BLaER1 (cell line): ENCODE results near the gene CBLB.

Experiments used
- H3K27ac ChIP-seq: shearing (Covaris generic); formaldehyde crosslinking; 2 replicates; pipeline ENCODE4 v1.8.1; 2022
- H3K27me3 ChIP-seq: shearing (Covaris generic); formaldehyde crosslinking; 2 replicates; pipeline ENCODE4 v1.8.1; 2022
- H3K36me3 ChIP-seq: shearing (Covaris generic); formaldehyde crosslinking; 2 replicates; pipeline ENCODE4 v1.8.1; 2022
- H3K4me1 ChIP-seq: shearing (Covaris generic); formaldehyde crosslinking; 2 replicates; pipeline ENCODE4 v1.8.1; 2022
- H3K4me2 ChIP-seq: shearing (Covaris generic); formaldehyde crosslinking; 2 replicates; pipeline ENCODE4 v1.8.1; 2022
- H3K4me3 ChIP-seq: shearing (Covaris generic); formaldehyde crosslinking; 2 replicates; pipeline ENCODE4 v1.8.1; 2022
- H3K9ac ChIP-seq: shearing (Covaris generic); formaldehyde crosslinking; 2 replicates; pipeline ENCODE4 v1.8.1; 2022
- H3K9me3 ChIP-seq: shearing (Covaris generic); formaldehyde crosslinking; 2 replicates; pipeline ENCODE4 v1.8.1; 2022
- H4K20me1 ChIP-seq: shearing (Covaris generic); formaldehyde crosslinking; 2 replicates; pipeline ENCODE4 v1.8.1; 2022
- Cebpa-rat ChIP-seq: shearing (Covaris generic); IDR thresholded peaks from 2 replicates; pipeline ENCODE4 v1.8.1; 2022

Gene CBLB

GRCh38 chr3:105812194-105812586, 56.6 kb downstream of the CBLB start:
- Histone ChIP-seq H3K9me3 (no peaks in the 10 kb centered on the region), H3K27me3 (no peaks in the 10 kb centered on the region), H3K4me2 (no peak overlapping the region), H4K20me1 (no peaks in the 10 kb centered on the region), H3K36me3 (no peaks in the 10 kb centered on the region), H3K9ac (no peak overlapping the region), H3K27ac (no peak overlapping the region), H3K4me3 (no peak overlapping the region), H3K4me1 (no peaks in the 10 kb centered on the region)
- no peak for TF ChIP-seq Cebpa-rat

- H3K4me1 ChIP-seq = no peaks in the 10 kb centered on the region
- no peak overlapping the region for H3K4me2 ChIP-seq
Measured at GRCh38 chr3:105811518-105812193, 57.2 kb downstream of the CBLB start.

GRCh38 chr3:105809208-105809888, 59.5 kb downstream of the CBLB start:
- H3K4me1 ChIP-seq = 0 out of 2 replicates have a peak, but pooled peaks cover 4% of the 10 kb centered on the region
- 0 out of 2 replicates have a peak, but pooled peaks cover 3% of the 10 kb centered on the region for H3K36me3 ChIP-seq
- H3K9me3 ChIP-seq = peaks cover 3% of the 10 kb centered on the region; the same call in 1 of the 2 replicates
- H3K27ac ChIP-seq = no peak overlapping the region
- no peak for TF ChIP-seq Cebpa-rat
- H3K9ac ChIP-seq = no peak overlapping the region
- H3K27me3 ChIP-seq = no peaks in the 10 kb centered on the region
- no peak overlapping the region for H3K4me2 ChIP-seq
- no peak overlapping the region for H3K4me3 ChIP-seq
- H4K20me1 ChIP-seq = no peaks in the 10 kb centered on the region

More at GRCh38 chr3:105811518-105812193, 57.2 kb downstream of the CBLB start:
- H3K27ac ChIP-seq = no peak overlapping the region
- H4K20me1 ChIP-seq = no peaks in the 10 kb centered on the region
- H3K9me3 ChIP-seq = no peaks in the 10 kb centered on the region
- no peaks in the 10 kb centered on the region for H3K36me3 ChIP-seq
- H3K9ac ChIP-seq = no peak overlapping the region
- no peak for TF ChIP-seq Cebpa-rat
- no peak overlapping the region for H3K4me3 ChIP-seq
- no peaks in the 10 kb centered on the region for H3K27me3 ChIP-seq

GRCh38 chr3:105807701-105808100, 61.1 kb downstream of the CBLB start:
- H3K4me2 ChIP-seq = no peak overlapping the region
- H3K27ac ChIP-seq = no peak overlapping the region
- H3K9me3 ChIP-seq = peaks cover 3% of the 10 kb centered on the region; the same call in 1 of the 2 replicates
- H3K27me3 ChIP-seq = no peaks in the 10 kb centered on the region
- no peak overlapping the region for H3K9ac ChIP-seq
- H3K4me1 ChIP-seq = 0 out of 2 replicates have a peak, but pooled peaks cover 4% of the 10 kb centered on the region
- no peak for TF ChIP-seq Cebpa-rat
- no peak overlapping the region for H3K4me3 ChIP-seq
- no peaks in the 10 kb centered on the region for H4K20me1 ChIP-seq
- H3K36me3 ChIP-seq = 0 out of 2 replicates have a peak, but pooled peaks cover 3% of the 10 kb centered on the region

GRCh38 chr3:105807146-105807545, 61.7 kb downstream of the CBLB start:
- Histone ChIP-seq H3K36me3 (0 out of 2 replicates have a peak, but pooled peaks cover 3% of the 10 kb centered on the region), H3K4me2 (no peak overlapping the region), H3K9ac (no peak overlapping the region), H4K20me1 (no peaks in the 10 kb centered on the region), H3K27ac (no peak overlapping the region), H3K27me3 (no peaks in the 10 kb centered on the region), H3K4me3 (no peak overlapping the region), H3K9me3 (peaks cover 3% of the 10 kb centered on the region; the same call in 1 of the 2 replicates), H3K4me1 (0 out of 2 replicates have a peak, but pooled peaks cover 8% of the 10 kb centered on the region)
- TF ChIP-seq Cebpa-rat = no peak

GRCh38 chr3:105806359-105806758, 62.5 kb downstream of the CBLB start:
- 0 out of 2 replicates have a peak, but pooled peaks cover 3% of the 10 kb centered on the region for H3K36me3 ChIP-seq
- no peak overlapping the region for H3K27ac ChIP-seq
- H3K4me2 ChIP-seq = no peak overlapping the region
- H3K27me3 ChIP-seq = no peaks in the 10 kb centered on the region
- H4K20me1 ChIP-seq = no peaks in the 10 kb centered on the region
- H3K4me1 ChIP-seq = 0 out of 2 replicates have a peak, but pooled peaks cover 11% of the 10 kb centered on the region
- H3K9me3 ChIP-seq = peaks cover 3% of the 10 kb centered on the region; the same call in 1 of the 2 replicates
- H3K4me3 ChIP-seq = no peak overlapping the region
- no peak overlapping the region for H3K9ac ChIP-seq
- no peak for TF ChIP-seq Cebpa-rat

GRCh38 chr3:105805404-105805803, 63.4 kb downstream of the CBLB start:
- Histone ChIP-seq H3K27ac (no peak overlapping the region), H3K27me3 (no peaks in the 10 kb centered on the region), H3K4me3 (no peak overlapping the region), H3K4me2 (no peak overlapping the region), H4K20me1 (no peaks in the 10 kb centered on the region), H3K9ac (no peak overlapping the region), H3K36me3 (0 out of 2 replicates have a peak, but pooled peaks cover 3% of the 10 kb centered on the region), H3K4me1 (0 out of 2 replicates have a peak, but pooled peaks cover 11% of the 10 kb centered on the region), H3K9me3 (peaks cover 3% of the 10 kb centered on the region; the same call in 1 of the 2 replicates)
- TF ChIP-seq Cebpa-rat = no peak

- Histone ChIP-seq H3K36me3 (0 out of 2 replicates have a peak, but pooled peaks cover 7% of the 10 kb centered on the region), H3K4me1 (peaks cover 36% of the 10 kb centered on the region), H3K9me3 (peaks cover 4% of the 10 kb centered on the region; the same call in 1 of the 2 replicates), H4K20me1 (no peaks in the 10 kb centered on the region), H3K9ac (no peak overlapping the region), H3K4me3 (no peak overlapping the region), H3K4me2 (no peak overlapping the region), H3K27me3 (no peaks in the 10 kb centered on the region), H3K27ac (no peak overlapping the region; the same call in 1 of the 2 replicates)
- no peak for TF ChIP-seq Cebpa-rat
Measured at GRCh38 chr3:105802118-105802706, 66.6 kb downstream of the CBLB start.

- Histone ChIP-seq H4K20me1 (no peaks in the 10 kb centered on the region), H3K4me3 (no peak overlapping the region), H3K4me2 (no peak overlapping the region), H3K27me3 (no peaks in the 10 kb centered on the region), H3K9me3 (peaks cover 12% of the 10 kb centered on the region), H3K9ac (no peak overlapping the region), H3K4me1 (peaks cover 40% of the 10 kb centered on the region), H3K27ac (no peak overlapping the region), H3K36me3 (0 out of 2 replicates have a peak, but pooled peaks cover 7% of the 10 kb centered on the region)
- TF ChIP-seq Cebpa-rat = no peak
Measured at GRCh38 chr3:105801397-105801796, 67.4 kb downstream of the CBLB start.
